HEK293 (cell line): ENCODE measurements around the gene SLC66A1.
"Not testable (repeated sequence)": the region's sequence is repeated elsewhere in the genome, so short reads cannot be mapped to it uniquely, and the experiment has no call there.

Experiments used
- CTCF ChIA-PET: fragments of 350-600 bp; formaldehyde crosslinking; extraction: SDS; loops from one replicate; lab custom pipeline; 2021; ENCODE audit warnings: antibody characterized with exemption; lab: Yijun Ruan, JAX
- POLR2A ChIA-PET: fragments of 300-600 bp; formaldehyde crosslinking; extraction: SDS; loops from one replicate; lab custom pipeline; 2020; ENCODE audit warnings: antibody characterized with exemption, inconsistent platforms; lab: Yijun Ruan, JAX
- H3K27ac ChIP-seq: fragments of 200-500 bp; sonication (Bioruptor generic); 2 replicates; pipeline ENCODE4 v1.5.1; 2014; ENCODE audit warnings: low read depth, low read length, control low read depth, inconsistent platforms; ENCODE audit errors: extremely low read depth
- H3K36me3 ChIP-seq, 2 experiments: fragments of 200-500 bp in 1 of 2; sonication (Bioruptor generic) in 1 of 2; 1 replicate in 1 of 2; 2 replicates in 1 of 2; pipeline ENCODE4 v1.5.1; 2014 to 2017; ENCODE audit warnings: inconsistent platforms in 2 of 2, low read length in 2 of 2; ENCODE audit not compliant: control insufficient read depth in 2 of 2, insufficient read depth in 1 of 2
- H3K4me1 ChIP-seq: fragments of 200-500 bp; sonication (Bioruptor generic); 2 replicates; pipeline ENCODE4 v1.5.1; 2014; ENCODE audit warnings: mild to moderate bottlenecking, low read length, inconsistent platforms; ENCODE audit not compliant: control insufficient read depth, insufficient read depth
- H3K4me3 ChIP-seq: 2 replicates; pipeline ENCODE4 v1.5.1; 2011; ENCODE audit warnings: low read depth, mild to moderate bottlenecking, control low read depth, low read length, moderate library complexity
- H3K9me3 ChIP-seq: fragments of 200-500 bp; sonication (Bioruptor generic); 2 replicates; pipeline ENCODE4 v1.5.1; 2014; ENCODE audit warnings: low read depth, low read length, inconsistent platforms; ENCODE audit not compliant: control insufficient read depth, insufficient read depth
- GLI2 ChIP-seq: fragments of 450-650 bp; formaldehyde crosslinking; IDR thresholded peaks from 2 replicates; pipeline ENCODE4; 2017; ENCODE audit warnings: missing biosample characterization, missing genetic modification characterization, low read depth, borderline replicate concordance
- KLF1 ChIP-seq: fragments of 450-650 bp; formaldehyde crosslinking; IDR thresholded peaks from 2 replicates; pipeline ENCODE4 v1.5.1; 2016; ENCODE audit warnings: missing biosample characterization, missing genetic modification characterization
- KLF7 ChIP-seq: fragments of 450-650 bp; formaldehyde crosslinking; IDR thresholded peaks from 2 replicates; pipeline ENCODE4 v1.5.1; 2016; ENCODE audit warnings: missing biosample characterization, missing genetic modification characterization, borderline replicate concordance
- SCRT2 ChIP-seq: fragments of 450-650 bp; formaldehyde crosslinking; IDR thresholded peaks from 2 replicates; pipeline ENCODE4 v1.5.1; 2016; ENCODE audit warnings: missing biosample characterization, missing genetic modification characterization
- TRIM28 ChIP-seq: IDR thresholded peaks from 2 replicates; pipeline ENCODE4 v1.6.1; 2011; ENCODE audit warnings: low read length, control low read depth, borderline replicate concordance
- ZEB2 ChIP-seq: fragments of 450-650 bp; formaldehyde crosslinking; IDR thresholded peaks from 2 replicates; pipeline ENCODE4 v1.5.1; 2016; ENCODE audit warnings: missing biosample characterization, missing genetic modification characterization
- ZNF114 ChIP-seq: fragments of 450-650 bp; formaldehyde crosslinking; IDR thresholded peaks from 2 replicates; pipeline ENCODE4 v1.5.0; 2017; ENCODE audit warnings: missing biosample characterization, missing genetic modification characterization
- ZNF24 ChIP-seq: fragments of 450-650 bp; formaldehyde crosslinking; IDR thresholded peaks from 2 replicates; pipeline ENCODE4 v1.5.1; 2016; ENCODE audit warnings: missing biosample characterization, missing genetic modification characterization
- ZNF324 ChIP-seq: fragments of 450-650 bp; formaldehyde crosslinking; IDR thresholded peaks from 2 replicates; pipeline ENCODE4 v1.5.1; 2016; ENCODE audit warnings: missing biosample characterization, missing genetic modification characterization
- ZNF341 ChIP-seq: fragments of 450-650 bp; formaldehyde crosslinking; IDR thresholded peaks from 2 replicates; pipeline ENCODE4; 2016; ENCODE audit warnings: low read depth, missing biosample characterization, missing genetic modification characterization
- ZNF510 ChIP-seq: fragments of 450-650 bp; formaldehyde crosslinking; IDR thresholded peaks from 2 replicates; pipeline ENCODE4 v1.5.1; 2018; ENCODE audit warnings: mild to moderate bottlenecking, missing genetic modification characterization, missing biosample characterization; ENCODE audit not compliant: insufficient replicate concordance
- ZNF639 ChIP-seq: fragments of 450-650 bp; formaldehyde crosslinking; IDR thresholded peaks from 2 replicates; pipeline ENCODE4 v1.5.1; 2016; ENCODE audit warnings: missing biosample characterization, missing genetic modification characterization

The SLC66A1 gene

GRCh38 chr1:19270343-19270730 lies 41.8 kb upstream of the SLC66A1 start:
- H3K36me3 ChIP-seq = peaks cover 0 to 22% of the 10 kb centered on the region in 2 experiments; a peak in 1 of 3 replicates
- TF ChIP-seq KLF1 (tag by site-specific recombination) (peak; percentile 56; the same call in 1 of the 2 replicates), ZNF341 (peak; percentile 59)
- H3K4me1 ChIP-seq, H3K27ac ChIP-seq, H3K9me3 ChIP-seq, POLR2A ChIA-PET, H3K4me3 ChIP-seq: not testable (repeated sequence)
- CTCF ChIA-PET = interaction anchor here (0.7 kb wide), 1 partner anchor 59 kb away, joined by 3 read pairs; no protein-coding TSS in a partner anchor

- TF ChIP-seq KLF7 (tag by site-specific recombination) = no peak
- TF ChIP-seq ZNF639 (tag by site-specific recombination) = no peak
- TF ChIP-seq ZNF324 = no peak
- no peak for TF ChIP-seq SCRT2 (tag by site-specific recombination)
- TF ChIP-seq TRIM28 = no peak
- no peaks in the 10 kb centered on the region for H3K9me3 ChIP-seq
- no peak overlapping the region for H3K27ac ChIP-seq
- CTCF ChIA-PET = no interaction called here
- H3K4me3 ChIP-seq = no peak overlapping the region
- peaks cover 0 to 14% of the 10 kb centered on the region in 2 experiments; a peak in 2 of 3 replicates for H3K36me3 ChIP-seq
- H3K4me1 ChIP-seq = no peaks in the 10 kb centered on the region
- POLR2A ChIA-PET = no interaction called here
Observed at GRCh38 chr1:19272064-19272463, 40.1 kb upstream of the SLC66A1 start.

- CTCF ChIA-PET = no interaction called here
- POLR2A ChIA-PET = no interaction called here
- no peak overlapping the region for H3K4me3 ChIP-seq
- H3K27ac ChIP-seq = no peak overlapping the region
- TF ChIP-seq ZNF510 (tag by site-specific recombination) (no peak), GLI2 (tag by site-specific recombination) (no peak), ZNF24 (no peak), ZNF639 (tag by site-specific recombination) (no peak), ZNF114 (tag by site-specific recombination) (no peak), ZEB2 (tag by site-specific recombination) (no peak)
- peaks cover 0 to 13% of the 10 kb centered on the region in 2 experiments; a peak in 2 of 3 replicates for H3K36me3 ChIP-seq
- H3K4me1 ChIP-seq = no peaks in the 10 kb centered on the region
- H3K9me3 ChIP-seq = no peaks in the 10 kb centered on the region
Observed at GRCh38 chr1:19273106-19273843, 38.9 kb upstream of the SLC66A1 start.

GRCh38 chr1:19273844-19274531 lies 38.1 kb upstream of the SLC66A1 start:
- H3K4me3 ChIP-seq, H3K9me3 ChIP-seq, H3K27ac ChIP-seq, POLR2A ChIA-PET, CTCF ChIA-PET, H3K4me1 ChIP-seq, H3K36me3 ChIP-seq: not testable (repeated sequence)
